Measurements from ENCODE around the gene TEDC2. TPM values are rescaled to one million over a fixed set of nuclear protein-coding genes. Genes with fewer than 3 reads are reported as not detected.
A peak's percentile ranks its signal among the peaks of the same experiment; 100 is the strongest.

TEDC2 gene
- total RNA-seq, 1 donor from 2014 or later, result 3.7 TPM

GRCh38 chr16:2494616-2495015 lies 34.7 kb downstream of the TEDC2 start:
- no peak for DNase-seq (ENCODE audit: low read depth in 2 of 2)

GRCh38 chr16:2495041-2495440 lies 35.1 kb downstream of the TEDC2 start:
- no peak for DNase-seq (ENCODE audit: low read depth in 2 of 2)

GRCh38 chr16:2496223-2497115 lies 36.6 kb downstream of the TEDC2 start:
- DNase-seq (ENCODE audit: low read depth in 2 of 2), result no peak

GRCh38 chr16:2497116-2497630 lies 37.3 kb downstream of the TEDC2 start:
- DNase-seq (ENCODE audit: low read depth in 2 of 2), result no peak

- no peak for DNase-seq (ENCODE audit: low read depth in 2 of 2)
Observed at GRCh38 chr16:2497695-2498484, 38.0 kb downstream of the TEDC2 start.

- DNase-seq (ENCODE audit: low read depth in 2 of 2), result no peak
Observed at GRCh38 chr16:2498531-2499253, 38.8 kb downstream of the TEDC2 start.

GRCh38 chr16:2499454-2499853 lies 39.5 kb downstream of the TEDC2 start:
- DNase-seq (ENCODE audit: low read depth in 2 of 2), result no peak

GRCh38 chr16:2499890-2500429 lies 40.1 kb downstream of the TEDC2 start:
- no peak for DNase-seq (ENCODE audit: low read depth in 2 of 2)

- no peak for DNase-seq (ENCODE audit: low read depth in 2 of 2)
Observed at GRCh38 chr16:2500430-2500917, 40.6 kb downstream of the TEDC2 start.

- DNase-seq (ENCODE audit: low read depth in 2 of 2), result peak; percentile 55 to 80
Observed at GRCh38 chr16:2500918-2501750, 41.2 kb downstream of the TEDC2 start.

- DNase-seq (ENCODE audit: low read depth in 2 of 2), result no peak
Observed at GRCh38 chr16:2501946-2502895, 42.3 kb downstream of the TEDC2 start.

- no peak for DNase-seq (ENCODE audit: low read depth in 2 of 2)
Observed at GRCh38 chr16:2505695-2506094, 45.8 kb downstream of the TEDC2 start.

GRCh38 chr16:2507052-2507659 lies 47.2 kb downstream of the TEDC2 start:
- DNase-seq (ENCODE audit: low read depth in 2 of 2), result no peak

- no peak for DNase-seq (ENCODE audit: low read depth in 2 of 2)
Observed at GRCh38 chr16:2507665-2508064, 47.8 kb downstream of the TEDC2 start.

- no peak for DNase-seq (ENCODE audit: low read depth in 2 of 2)
Observed at GRCh38 chr16:2508722-2509400, 49.0 kb downstream of the TEDC2 start.

GRCh38 chr16:2511128-2511800 lies 51.4 kb downstream of the TEDC2 start:
- peak; percentile 33 to 71 for DNase-seq (ENCODE audit: low read depth in 2 of 2)

- DNase-seq (ENCODE audit: low read depth in 2 of 2), result no peak
Observed at GRCh38 chr16:2511996-2512734, 52.3 kb downstream of the TEDC2 start.
